ENCODE measurements around the gene DCTPP1.
A peak's percentile ranks its signal among the peaks of the same experiment; 100 is the strongest.

DCTPP1 gene

GRCh38 chr16:30446203-30446595, 16.4 kb upstream of the DCTPP1 start:
- DNase-seq, result no peak

GRCh38 chr16:30445408-30446202, 15.8 kb upstream of the DCTPP1 start, which contains the start of gene SEPHS2:
Gene SEPHS2, minus strand, starts transcription at chr16:30445874. Its CDS starts 147 bp downstream, at chr16:30445727.
- peak; percentile 89 for DNase-seq

GRCh38 chr16:30445149-30445407, 15.2 kb upstream of the DCTPP1 start:
- DNase-seq, result no peak

- DNase-seq, result no peak
Measured at GRCh38 chr16:30444231-30445148, 14.7 kb upstream of the DCTPP1 start.

- no peak for DNase-seq
Measured at GRCh38 chr16:30443631-30444030, 13.8 kb upstream of the DCTPP1 start.

GRCh38 chr16:30439720-30440348, 10.0 kb upstream of the DCTPP1 start:
- no peak for DNase-seq

GRCh38 chr16:30438835-30439234, 9.0 kb upstream of the DCTPP1 start:
- no peak for DNase-seq

- no peak for DNase-seq
Measured at GRCh38 chr16:30437511-30438046, 7.7 kb upstream of the DCTPP1 start.

- DNase-seq, result no peak
Measured at GRCh38 chr16:30434852-30435251, 5.0 kb upstream of the DCTPP1 start.

- DNase-seq, result no peak
Measured at GRCh38 chr16:30430428-30430970, 669 bp upstream of the DCTPP1 start.

GRCh38 chr16:30429418-30429677, 482 bp downstream of the DCTPP1 start:
- no peak for DNase-seq

GRCh38 chr16:30428055-30428454, 1.8 kb downstream of the DCTPP1 start:
- no peak for DNase-seq

- no peak for DNase-seq
Measured at GRCh38 chr16:30421010-30421409, 8.8 kb downstream of the DCTPP1 start.

- DNase-seq, result no peak
Measured at GRCh38 chr16:30418350-30419181, 11.3 kb downstream of the DCTPP1 start.

- DNase-seq, result peak; percentile 35
Measured at GRCh38 chr16:30417529-30418349, 12.1 kb downstream of the DCTPP1 start.

- DNase-seq, result no peak
Measured at GRCh38 chr16:30416624-30417528, 13.0 kb downstream of the DCTPP1 start.

GRCh38 chr16:30416047-30416603, 13.7 kb downstream of the DCTPP1 start:
- DNase-seq, result no peak

- DNase-seq, result no peak
Measured at GRCh38 chr16:30414159-30414558, 15.7 kb downstream of the DCTPP1 start.

GRCh38 chr16:30413112-30413806, 16.6 kb downstream of the DCTPP1 start:
- DNase-seq, result no peak

Data from NCI-H1436 treated with DMSO at 0.1 percent for 48 hours (cell line).